Stimulated activated naive CD8-positive, alpha-beta T cell treated with anti-CD3 and anti-CD28 coated beads, Interleukin-15, Interleukin-2, amounts not matched to agents 100 U/mL and 50 U/mL, for 24 hours (primary cell): ENCODE results near the gene LCN12.

ENCODE experiments used
- ATAC-seq: fragments of 150-1000 bp; cut with Tn5 transposase; one replicate; pipeline ENCODE4 v1.10.0; 2021
- DNase-seq: peaks from one replicate; pipeline ENCODE4 v3.0.0; 2021

LCN12 gene

DNA sequence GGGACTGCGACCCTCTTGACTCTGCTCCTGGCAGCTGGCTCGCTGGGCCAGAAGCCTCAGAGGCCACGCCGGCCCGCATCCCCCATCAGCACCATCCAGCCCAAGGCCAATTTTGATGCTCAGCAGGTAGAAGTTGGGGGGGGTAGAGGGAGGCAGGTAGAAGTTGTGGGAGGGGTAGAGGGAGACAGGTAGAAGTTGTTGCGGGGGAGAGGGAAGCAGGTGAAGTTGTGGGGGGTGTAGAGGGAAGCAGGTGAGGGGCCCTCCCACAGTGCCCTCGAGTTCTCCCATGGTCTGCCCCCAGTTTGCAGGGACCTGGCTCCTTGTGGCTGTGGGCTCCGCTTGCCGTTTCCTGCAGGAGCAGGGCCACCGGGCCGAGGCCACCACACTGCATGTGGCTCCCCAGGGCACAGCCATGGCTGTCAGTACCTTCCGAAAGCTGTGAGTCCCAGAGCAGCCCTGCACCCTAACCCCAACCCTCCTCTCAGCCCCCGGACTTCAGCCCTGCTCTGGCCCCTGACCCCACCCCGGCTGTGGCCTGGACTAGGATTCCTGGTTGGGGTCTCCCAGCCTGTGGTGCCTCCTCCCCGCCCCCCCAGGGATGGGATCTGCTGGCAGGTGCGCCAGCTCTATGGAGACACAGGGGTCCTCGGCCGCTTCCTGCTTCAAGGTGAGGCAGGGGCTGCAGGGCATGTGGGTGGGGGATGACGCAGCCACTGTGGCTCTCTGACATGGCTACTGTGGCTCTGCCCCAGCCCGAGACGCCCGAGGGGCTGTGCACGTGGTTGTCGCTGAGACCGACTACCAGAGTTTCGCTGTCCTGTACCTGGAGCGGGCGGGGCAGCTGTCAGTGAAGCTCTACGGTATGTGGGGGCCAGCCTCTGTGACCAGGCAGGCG, 6.5 kb upstream of the LCN12 start:
- ATAC-seq (no peak), DNase-seq (no peak)

- ATAC-seq, result no peak
- DNase-seq, result peak; percentile 5
Measured at GRCh38 chr9:136946228-136947027, 5.6 kb upstream of the LCN12 start.

- ATAC-seq (no peak), DNase-seq (peak; percentile 4)
Measured at GRCh38 chr9:136947028-136947891, 4.8 kb upstream of the LCN12 start.

- peak; percentile 62 for DNase-seq
- ATAC-seq, result no peak
Measured at GRCh38 chr9:136947955-136948510, 4.0 kb upstream of the LCN12 start.

- DNase-seq (no peak), ATAC-seq (no peak)
Measured at GRCh38 chr9:136949239-136949816, 2.7 kb upstream of the LCN12 start.

GRCh38 chr9:136949817-136950655, 2.0 kb upstream of the LCN12 start:
- ATAC-seq (peak; percentile 92), DNase-seq (peak; percentile 97)

GRCh38 chr9:136950656-136951276, 1.3 kb upstream of the LCN12 start:
- no peak for DNase-seq

DNA sequence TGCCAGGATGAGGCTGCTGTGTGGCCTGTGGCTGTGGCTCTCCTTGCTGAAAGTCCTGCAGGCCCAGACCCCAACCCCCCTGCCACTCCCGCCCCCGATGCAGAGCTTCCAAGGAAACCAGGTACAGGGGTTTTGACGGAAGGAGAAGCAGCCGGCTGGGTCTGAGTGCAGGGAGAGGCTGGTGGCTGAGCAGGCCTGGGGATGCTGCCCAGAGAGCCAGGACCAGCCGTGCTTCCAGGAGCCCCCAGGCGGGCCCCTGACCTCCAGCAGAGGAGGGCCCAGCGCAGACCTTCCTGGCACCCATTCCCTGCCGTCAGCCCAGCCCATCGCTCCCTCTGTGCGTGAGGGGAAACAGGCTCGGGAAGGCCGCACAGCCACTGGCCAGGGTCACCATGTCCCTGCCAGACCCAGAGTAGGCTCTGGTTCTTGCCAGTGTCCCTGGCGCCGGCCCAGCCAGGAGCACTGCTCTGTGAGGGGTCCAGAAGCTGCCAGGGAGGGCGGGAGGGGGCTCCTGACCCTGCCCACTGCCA, 313 bp downstream of the LCN12 start:
- DNase-seq, result no peak
- ATAC-seq, result no peak

More at GRCh38 chr9:136950656-136951276, 1.3 kb upstream of the LCN12 start:
- ATAC-seq, result no peak

DNA sequence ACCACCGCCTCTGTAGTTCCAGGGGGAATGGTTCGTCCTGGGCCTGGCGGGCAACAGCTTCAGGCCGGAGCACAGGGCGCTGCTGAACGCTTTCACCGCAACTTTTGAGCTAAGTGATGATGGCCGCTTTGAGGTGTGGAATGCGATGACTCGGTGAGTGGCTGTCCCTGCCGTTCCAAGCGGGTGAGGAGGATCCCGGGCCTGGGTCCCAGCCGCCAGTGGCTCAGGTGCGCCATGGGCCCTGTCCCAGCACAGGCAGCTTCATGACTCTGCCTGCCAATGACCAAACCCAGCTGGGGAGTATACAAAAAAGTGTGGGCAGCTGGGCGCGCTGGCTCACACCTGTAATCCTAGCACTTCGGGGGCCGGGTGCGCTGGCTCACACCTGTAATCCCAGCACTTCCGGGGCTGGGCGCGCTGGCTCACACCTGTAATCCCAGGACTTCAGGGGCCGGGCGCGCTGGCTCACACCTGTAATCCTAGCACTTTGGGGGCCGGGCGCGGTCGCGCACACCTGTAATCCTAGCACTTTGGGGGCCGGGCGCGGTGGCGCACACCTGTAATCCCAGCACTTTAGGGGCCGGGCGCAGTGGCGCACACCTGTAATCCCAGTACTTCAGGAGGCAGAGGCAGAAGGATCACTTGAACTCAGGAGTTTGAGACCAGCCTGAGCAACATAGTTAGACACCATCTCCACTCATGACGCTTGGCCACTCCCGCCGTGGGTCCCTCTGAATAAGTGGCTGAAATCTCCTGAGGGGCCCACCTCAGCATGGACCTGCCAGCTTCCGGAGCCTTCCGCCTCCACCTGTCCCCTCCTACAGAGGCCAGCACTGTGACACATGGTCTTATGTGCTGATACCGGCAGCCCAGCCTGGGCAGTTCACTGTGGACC, 1.1 kb downstream of the LCN12 start:
- ATAC-seq (no peak), DNase-seq (no peak)

DNA sequence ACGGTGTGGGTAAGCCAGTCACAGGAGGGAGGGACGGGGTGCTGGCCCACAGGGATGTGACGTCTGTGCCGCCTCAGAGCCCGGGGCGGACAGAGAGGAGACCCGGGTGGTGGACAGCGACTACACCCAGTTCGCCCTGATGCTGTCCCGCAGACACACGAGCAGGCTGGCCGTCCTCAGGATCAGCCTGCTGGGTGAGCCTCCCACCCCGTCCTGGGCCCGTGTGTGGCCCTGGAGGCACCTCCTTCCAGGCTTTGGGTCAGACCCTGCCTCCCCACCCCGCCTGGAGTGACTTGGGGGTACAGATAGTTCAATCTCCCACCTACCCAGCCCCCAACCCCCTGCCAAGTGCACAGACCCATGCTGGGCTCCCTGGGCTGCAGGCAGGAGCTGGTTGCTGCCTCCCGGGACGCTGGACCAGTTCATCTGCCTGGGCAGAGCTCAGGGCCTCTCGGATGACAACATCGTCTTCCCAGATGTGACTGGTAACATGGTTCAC, 1.7 kb downstream of the LCN12 start:
- DNase-seq, result no peak
- no peak for ATAC-seq

DNA sequence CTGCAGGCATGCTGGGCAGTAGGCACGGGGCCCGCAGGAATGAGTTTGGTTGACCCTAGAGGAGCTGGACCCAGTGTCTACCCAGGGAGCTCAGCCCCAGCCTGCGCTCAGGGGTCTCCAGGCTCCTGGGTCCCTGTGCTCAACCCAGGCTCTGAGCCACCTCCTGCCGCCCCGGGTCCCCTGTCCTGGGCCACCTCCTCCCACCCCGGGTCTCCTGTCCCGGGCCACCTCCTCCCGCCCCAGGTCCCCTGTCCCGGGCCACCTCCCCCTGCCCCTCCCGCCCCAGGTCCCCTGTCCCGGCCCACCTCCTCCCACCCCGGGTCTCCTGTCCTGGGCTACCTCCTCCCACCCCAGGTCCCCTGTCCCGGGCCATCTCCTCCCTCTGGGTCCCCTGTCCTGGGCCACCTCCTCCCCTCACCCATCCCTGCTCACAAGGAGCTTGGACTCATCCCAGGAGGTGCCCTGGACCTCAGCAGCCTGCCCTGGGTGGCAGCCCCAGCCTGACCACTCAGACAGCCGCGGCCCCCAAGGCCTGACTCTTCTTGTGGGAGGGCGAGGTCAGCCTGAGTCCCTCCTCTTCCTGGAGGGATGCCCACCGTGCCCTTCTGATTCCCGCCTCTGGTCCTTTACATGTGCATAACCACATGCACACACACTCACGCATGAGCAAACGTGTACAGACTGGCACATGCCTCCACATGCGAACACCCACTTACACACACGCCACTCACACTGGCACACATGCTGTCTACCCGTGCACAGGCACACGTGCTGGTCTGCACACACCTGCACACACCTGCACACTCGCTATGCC, 2.4 kb downstream of the LCN12 start:
- DNase-seq, result no peak
- no peak for ATAC-seq

GRCh38 chr9:136955202-136955942, 3.3 kb downstream of the LCN12 start:
- DNase-seq (no peak), ATAC-seq (no peak)

- DNase-seq (no peak), ATAC-seq (no peak)
Measured at GRCh38 chr9:136955943-136956335, 3.9 kb downstream of the LCN12 start.

DNA sequence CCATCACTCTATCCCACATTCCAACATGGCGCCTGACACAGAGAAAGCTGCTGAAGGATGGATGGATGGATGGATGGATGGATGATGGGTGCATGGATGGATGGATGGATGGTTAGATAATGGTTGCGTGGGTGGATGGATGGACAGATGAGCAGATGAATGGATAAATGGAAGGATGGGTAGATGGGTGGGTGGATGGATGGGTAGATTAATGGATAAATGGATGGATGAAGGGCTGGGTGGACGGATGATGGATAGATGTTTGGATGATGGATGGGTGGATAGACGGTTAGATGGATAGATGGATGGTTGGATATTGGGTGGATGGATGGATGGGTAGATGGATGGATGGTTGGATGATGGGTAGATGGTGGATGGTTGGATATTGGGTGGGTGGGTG, 4.5 kb downstream of the LCN12 start:
- ATAC-seq, result no peak
- DNase-seq, result no peak

GRCh38 chr9:136957461-136957860, 5.4 kb downstream of the LCN12 start:
- DNase-seq, result no peak
- no peak for ATAC-seq

- DNase-seq (no peak), ATAC-seq (no peak)
Measured at GRCh38 chr9:136957901-136958300, 5.8 kb downstream of the LCN12 start.

- ATAC-seq (no peak), DNase-seq (no peak)
Measured at GRCh38 chr9:136958473-136958872, 6.4 kb downstream of the LCN12 start.
